ENCODE measurements around the gene NRK.
"Not testable (repeated sequence)": the region's sequence is repeated elsewhere in the genome, so short reads cannot be mapped to it uniquely, and the experiment has no call there.

Gene NRK

GRCh38 chrX:105837232-105837631 is 14.9 kb downstream of the NRK start:
- Histone ChIP-seq H3K4me1 (ENCODE audit: control insufficient read depth, insufficient read depth, low read length) (no peaks in the 10 kb centered on the region), H3K4me3 (ENCODE audit: low read length) (no peak overlapping the region), H3K36me3 (ENCODE audit: control insufficient read depth, insufficient read depth, low read length) (no peaks in the 10 kb centered on the region), H3K27ac (ENCODE audit: low read depth, low read length) (no peak overlapping the region), H3K9ac (ENCODE audit: low read length) (no peak overlapping the region), H3K27me3 (ENCODE audit: control insufficient read depth, insufficient read depth, low read length) (no peaks in the 10 kb centered on the region)

GRCh38 chrX:105845631-105846030 is 23.3 kb downstream of the NRK start:
- no peaks in the 10 kb centered on the region for H3K4me1 ChIP-seq (ENCODE audit: control insufficient read depth, insufficient read depth, low read length)
- no peak overlapping the region for H3K27ac ChIP-seq (ENCODE audit: low read depth, low read length)
- no peak overlapping the region for H3K4me3 ChIP-seq (ENCODE audit: low read length)
- no peak overlapping the region for H3K9ac ChIP-seq (ENCODE audit: low read length)
- H3K27me3 ChIP-seq (ENCODE audit: control insufficient read depth, insufficient read depth, low read length): no peaks in the 10 kb centered on the region
- no peaks in the 10 kb centered on the region for H3K36me3 ChIP-seq (ENCODE audit: control insufficient read depth, insufficient read depth, low read length)

GRCh38 chrX:105850100-105850499 is 27.8 kb downstream of the NRK start:
- not testable (repeated sequence) for H3K9ac ChIP-seq (ENCODE audit: low read length); H3K4me1 ChIP-seq (ENCODE audit: control insufficient read depth, insufficient read depth, low read length); H3K27ac ChIP-seq (ENCODE audit: low read depth, low read length); H3K4me3 ChIP-seq (ENCODE audit: low read length); H3K27me3 ChIP-seq (ENCODE audit: control insufficient read depth, insufficient read depth, low read length); H3K36me3 ChIP-seq (ENCODE audit: control insufficient read depth, insufficient read depth, low read length)

GRCh38 chrX:105865709-105866108 is 43.4 kb downstream of the NRK start:
- H3K27me3 ChIP-seq (ENCODE audit: control insufficient read depth, insufficient read depth, low read length): no peaks in the 10 kb centered on the region

GRCh38 chrX:105869701-105870100 is 47.4 kb downstream of the NRK start:
- Histone ChIP-seq H3K27ac (ENCODE audit: low read depth, low read length) (no peak overlapping the region), H3K4me1 (ENCODE audit: control insufficient read depth, insufficient read depth, low read length) (no peaks in the 10 kb centered on the region), H3K4me3 (ENCODE audit: low read length) (no peak overlapping the region), H3K27me3 (ENCODE audit: control insufficient read depth, insufficient read depth, low read length) (no peaks in the 10 kb centered on the region), H3K36me3 (ENCODE audit: control insufficient read depth, insufficient read depth, low read length) (no peaks in the 10 kb centered on the region), H3K9ac (ENCODE audit: low read length) (no peak overlapping the region)

More at GRCh38 chrX:105865709-105866108, 43.4 kb downstream of the NRK start:
- no peak overlapping the region for H3K27ac ChIP-seq (ENCODE audit: low read depth, low read length)
- H3K4me3 ChIP-seq (ENCODE audit: low read length): no peak overlapping the region
- no peaks in the 10 kb centered on the region for H3K36me3 ChIP-seq (ENCODE audit: control insufficient read depth, insufficient read depth, low read length)
- H3K4me1 ChIP-seq (ENCODE audit: control insufficient read depth, insufficient read depth, low read length): no peaks in the 10 kb centered on the region
- no peak overlapping the region for H3K9ac ChIP-seq (ENCODE audit: low read length)

- no peak overlapping the region for H3K27ac ChIP-seq (ENCODE audit: low read depth, low read length)
- H3K36me3 ChIP-seq (ENCODE audit: control insufficient read depth, insufficient read depth, low read length): no peaks in the 10 kb centered on the region
- H3K4me1 ChIP-seq (ENCODE audit: control insufficient read depth, insufficient read depth, low read length): no peaks in the 10 kb centered on the region
- no peaks in the 10 kb centered on the region for H3K27me3 ChIP-seq (ENCODE audit: control insufficient read depth, insufficient read depth, low read length)
- H3K9ac ChIP-seq (ENCODE audit: low read length): no peak overlapping the region
- H3K4me3 ChIP-seq (ENCODE audit: low read length): no peak overlapping the region
These were observed 48.1 kb downstream of the NRK start for GRCh38 chrX:105870445-105870844.

- no peak overlapping the region for H3K27ac ChIP-seq (ENCODE audit: low read depth, low read length)
These were observed 50.6 kb downstream of the NRK start for GRCh38 chrX:105872941-105873340.

GRCh38 chrX:105874790-105875189 is 52.5 kb downstream of the NRK start:
- no peak overlapping the region for H3K4me3 ChIP-seq (ENCODE audit: low read length)
- H3K4me1 ChIP-seq (ENCODE audit: control insufficient read depth, insufficient read depth, low read length): no peaks in the 10 kb centered on the region
- no peaks in the 10 kb centered on the region for H3K36me3 ChIP-seq (ENCODE audit: control insufficient read depth, insufficient read depth, low read length)
- H3K27me3 ChIP-seq (ENCODE audit: control insufficient read depth, insufficient read depth, low read length): no peaks in the 10 kb centered on the region
- no peak overlapping the region for H3K9ac ChIP-seq (ENCODE audit: low read length)
- H3K27ac ChIP-seq (ENCODE audit: low read depth, low read length): no peak overlapping the region

More at GRCh38 chrX:105872941-105873340, 50.6 kb downstream of the NRK start:
- H3K36me3 ChIP-seq (ENCODE audit: control insufficient read depth, insufficient read depth, low read length): no peaks in the 10 kb centered on the region
- H3K27me3 ChIP-seq (ENCODE audit: control insufficient read depth, insufficient read depth, low read length): no peaks in the 10 kb centered on the region
- H3K4me1 ChIP-seq (ENCODE audit: control insufficient read depth, insufficient read depth, low read length): no peaks in the 10 kb centered on the region
- H3K9ac ChIP-seq (ENCODE audit: low read length): no peak overlapping the region
- H3K4me3 ChIP-seq (ENCODE audit: low read length): no peak overlapping the region

GRCh38 chrX:105876658-105877057 is 54.3 kb downstream of the NRK start:
- Histone ChIP-seq H3K36me3 (ENCODE audit: control insufficient read depth, insufficient read depth, low read length) (no peaks in the 10 kb centered on the region), H3K9ac (ENCODE audit: low read length) (no peak overlapping the region), H3K4me1 (ENCODE audit: control insufficient read depth, insufficient read depth, low read length) (no peaks in the 10 kb centered on the region), H3K27me3 (ENCODE audit: control insufficient read depth, insufficient read depth, low read length) (no peaks in the 10 kb centered on the region), H3K27ac (ENCODE audit: low read depth, low read length) (no peak overlapping the region), H3K4me3 (ENCODE audit: low read length) (no peak overlapping the region)

- no peak overlapping the region for H3K9ac ChIP-seq (ENCODE audit: low read length)
- H3K27me3 ChIP-seq (ENCODE audit: control insufficient read depth, insufficient read depth, low read length): no peaks in the 10 kb centered on the region
- H3K36me3 ChIP-seq (ENCODE audit: control insufficient read depth, insufficient read depth, low read length): no peaks in the 10 kb centered on the region
- H3K4me3 ChIP-seq (ENCODE audit: low read length): no peak overlapping the region
- no peak overlapping the region for H3K27ac ChIP-seq (ENCODE audit: low read depth, low read length)
- no peaks in the 10 kb centered on the region for H3K4me1 ChIP-seq (ENCODE audit: control insufficient read depth, insufficient read depth, low read length)
These were observed 58.2 kb downstream of the NRK start for GRCh38 chrX:105880491-105880890.

- Histone ChIP-seq H3K27me3 (ENCODE audit: control insufficient read depth, insufficient read depth, low read length) (no peaks in the 10 kb centered on the region), H3K4me3 (ENCODE audit: low read length) (no peak overlapping the region), H3K36me3 (ENCODE audit: control insufficient read depth, insufficient read depth, low read length) (no peaks in the 10 kb centered on the region), H3K4me1 (ENCODE audit: control insufficient read depth, insufficient read depth, low read length) (no peaks in the 10 kb centered on the region), H3K9ac (ENCODE audit: low read length) (no peak overlapping the region), H3K27ac (ENCODE audit: low read depth, low read length) (no peak overlapping the region)
These were observed 60.4 kb downstream of the NRK start for GRCh38 chrX:105882581-105883275.

- Histone ChIP-seq H3K27ac (ENCODE audit: low read depth, low read length) (no peak overlapping the region), H3K36me3 (ENCODE audit: control insufficient read depth, insufficient read depth, low read length) (no peaks in the 10 kb centered on the region), H3K27me3 (ENCODE audit: control insufficient read depth, insufficient read depth, low read length) (no peaks in the 10 kb centered on the region), H3K9ac (ENCODE audit: low read length) (no peak overlapping the region), H3K4me1 (ENCODE audit: control insufficient read depth, insufficient read depth, low read length) (no peaks in the 10 kb centered on the region), H3K4me3 (ENCODE audit: low read length) (no peak overlapping the region)
These were observed 72.4 kb downstream of the NRK start for GRCh38 chrX:105894721-105895120.

- no peak overlapping the region for H3K9ac ChIP-seq (ENCODE audit: low read length)
- no peaks in the 10 kb centered on the region for H3K36me3 ChIP-seq (ENCODE audit: control insufficient read depth, insufficient read depth, low read length)
- no peaks in the 10 kb centered on the region for H3K4me1 ChIP-seq (ENCODE audit: control insufficient read depth, insufficient read depth, low read length)
- no peaks in the 10 kb centered on the region for H3K27me3 ChIP-seq (ENCODE audit: control insufficient read depth, insufficient read depth, low read length)
- no peak overlapping the region for H3K4me3 ChIP-seq (ENCODE audit: low read length)
- H3K27ac ChIP-seq (ENCODE audit: low read depth, low read length): no peak overlapping the region
These were observed 87.2 kb downstream of the NRK start for GRCh38 chrX:105909576-105909975.

All from rectal smooth muscle tissue (tissue), 1 donor.